Gastrocnemius medialis (tissue), 4 donors: ENCODE measurements around the gene ZNF700. TPM values are rescaled to one million over a fixed set of nuclear protein-coding genes. Genes with fewer than 3 reads are reported as not detected.

Experiments
- total RNA-seq, 4 donors: library from RNA; depleted of rRNA; stranded (reverse); fragments of >200 nt; gene quantifications; one replicate each; pipeline versions ENCODE4 v1.1.0 to v1.2.3, GENCODE V29; 2016

ZNF700 gene
- total RNA-seq, 4 donors from 2014 or later: 1.3 to 5.8 (median 4.0) TPM

Other genes with a start within 250 kb of the ZNF700 start
- gene ZNF823, start 186.2 kb upstream of the ZNF700 start, total RNA-seq: 1 to 10 TPM; 1.4 to 4.1 (median 2.6) TPM
- 1 to 10 TPM; 1.1 to 7.6 (median 2.9) TPM for gene ZNF441, start 158.1 kb upstream of the ZNF700 start, total RNA-seq
- 1 to 10 TPM in 3 of 4 donors, under 1 TPM in 1; 0.92 to 1.8 (median 1.4) TPM for gene ZNF491, start 126.6 kb upstream of the ZNF700 start, total RNA-seq
- 1 to 10 TPM; 2.5 to 5.5 (median 4.2) TPM for gene ZNF440, start 110.8 kb upstream of the ZNF700 start, total RNA-seq
- under 1 TPM in 3 of 4 donors, not detected in 1; 0.42 to 0.68 (median 0.46) TPM for gene ZNF439, start 76.4 kb upstream of the ZNF700 start, total RNA-seq
- gene ZNF69, start 37.3 kb upstream of the ZNF700 start, total RNA-seq: 1 to 10 TPM in 3 of 4 donors, under 1 TPM in 1; 0.22 to 2.8 (median 1.8) TPM
- gene ZNF763, start 39.9 kb downstream of the ZNF700 start, total RNA-seq: under 1 TPM; 0.46 to 0.80 (median 0.54) TPM
- 1 to 10 TPM; 3.6 to 8.2 (median 5.0) TPM for gene ZNF433, start 110.6 kb downstream of the ZNF700 start, total RNA-seq
- not detected for gene ZNF878, start 127.9 kb downstream of the ZNF700 start, total RNA-seq
- gene ZNF844, start 139.6 kb downstream of the ZNF700 start, total RNA-seq: 1 to 10 TPM; 2.2 to 5.7 (median 4.9) TPM
- gene ZNF20, start 215.2 kb downstream of the ZNF700 start, total RNA-seq: under 1 TPM in 3 of 4 donors, not detected in 1; 0.29 to 0.78 (median 0.41) TPM
- 1 to 10 TPM in 1 of 4 donors, under 1 TPM in 3; 0.22 to 1.4 (median 0.50) TPM for gene ZNF625, start 231.6 kb downstream of the ZNF700 start, total RNA-seq
- gene ZNF136, start 238.0 kb downstream of the ZNF700 start, total RNA-seq: 1 to 10 TPM; 1.4 to 2.2 (median 1.8) TPM